Activated T-cell treated with anti-CD3 and anti-CD28 coated beads, Interleukin-2, amount 50 U/mL, for 24 hours (primary cell): Measurements from ENCODE around the gene CAMK4.
A peak's percentile ranks its signal among the peaks of the same experiment; 100 is the strongest.

ENCODE experiments used
- DNase-seq: peaks from one replicate; pipeline ENCODE4 v3.0.0-alpha.2; 2020
- H3K27ac Mint-ChIP-seq: 2 replicates; pipeline ENCODE4 v1.8.0; 2020; ENCODE audit warnings: mild to moderate bottlenecking, mixed read lengths
- H3K27me3 Mint-ChIP-seq: 2 replicates; pipeline ENCODE4 v1.8.0; 2020; ENCODE audit warnings: mixed read lengths
- H3K36me3 Mint-ChIP-seq: 2 replicates; pipeline ENCODE4 v1.8.0; 2020; ENCODE audit warnings: low read depth, mixed read lengths
- H3K4me1 Mint-ChIP-seq: 2 replicates; pipeline ENCODE4 v1.8.0; 2020; ENCODE audit warnings: low read depth, mixed read lengths
- H3K4me3 Mint-ChIP-seq: 2 replicates; pipeline ENCODE4 v1.8.0; 2020; ENCODE audit warnings: mild to moderate bottlenecking, moderate library complexity, mixed read lengths
- H3K9me3 Mint-ChIP-seq: 2 replicates; pipeline ENCODE4 v1.8.0; 2020; ENCODE audit warnings: mixed read lengths

Gene CAMK4

GRCh38 chr5:111488353-111488752 is 264.2 kb downstream of the CAMK4 start:
- Mint-ChIP-seq H3K9me3 (no peaks in the 10 kb centered on the region), H3K27me3 (no peaks in the 10 kb centered on the region), H3K4me3 (no peak overlapping the region), H3K27ac (no peak overlapping the region), H3K4me1 (peaks cover 11% of the 10 kb centered on the region), H3K36me3 (peaks cover 58% of the 10 kb centered on the region)
- DNase-seq: no peak

- H3K36me3 Mint-ChIP-seq: peaks cover 55% of the 10 kb centered on the region
- H3K4me3 Mint-ChIP-seq: no peak overlapping the region
- H3K4me1 Mint-ChIP-seq: peaks cover 8% of the 10 kb centered on the region
- H3K27ac Mint-ChIP-seq: peak overlapping the region; percentile 34
- H3K9me3 Mint-ChIP-seq: no peaks in the 10 kb centered on the region
- DNase-seq: no peak
- no peaks in the 10 kb centered on the region for H3K27me3 Mint-ChIP-seq
Measured at GRCh38 chr5:111493031-111493430, 268.8 kb downstream of the CAMK4 start.

- peaks cover 18% of the 10 kb centered on the region for H3K4me1 Mint-ChIP-seq
- no peak for DNase-seq
- H3K9me3 Mint-ChIP-seq: no peaks in the 10 kb centered on the region
- H3K36me3 Mint-ChIP-seq: peaks cover 65% of the 10 kb centered on the region
- H3K27ac Mint-ChIP-seq: peak overlapping the region; percentile 67
- H3K27me3 Mint-ChIP-seq: no peaks in the 10 kb centered on the region
- no peak overlapping the region for H3K4me3 Mint-ChIP-seq
Measured at GRCh38 chr5:111494355-111494999, 270.3 kb downstream of the CAMK4 start.

GRCh38 chr5:111495159-111495558 is 271.0 kb downstream of the CAMK4 start:
- Mint-ChIP-seq H3K27ac (peak overlapping the region; percentile 19), H3K36me3 (peaks cover 68% of the 10 kb centered on the region)

GRCh38 chr5:111498346-111498745 is 274.2 kb downstream of the CAMK4 start:
- Mint-ChIP-seq H3K9me3 (no peaks in the 10 kb centered on the region), H3K27me3 (no peaks in the 10 kb centered on the region), H3K4me1 (peaks cover 18% of the 10 kb centered on the region), H3K4me3 (no peak overlapping the region), H3K36me3 (peaks cover 77% of the 10 kb centered on the region), H3K27ac (peak overlapping the region; percentile 63)
- DNase-seq: no peak

More at GRCh38 chr5:111495159-111495558, 271.0 kb downstream of the CAMK4 start:
- H3K9me3 Mint-ChIP-seq: no peaks in the 10 kb centered on the region
- H3K27me3 Mint-ChIP-seq: no peaks in the 10 kb centered on the region
- no peak overlapping the region for H3K4me3 Mint-ChIP-seq
- DNase-seq: no peak
- peaks cover 18% of the 10 kb centered on the region for H3K4me1 Mint-ChIP-seq

- no peaks in the 10 kb centered on the region for H3K9me3 Mint-ChIP-seq
- no peaks in the 10 kb centered on the region for H3K27me3 Mint-ChIP-seq
- no peak overlapping the region for H3K4me3 Mint-ChIP-seq
- no peak overlapping the region for H3K27ac Mint-ChIP-seq
- DNase-seq: no peak
- H3K4me1 Mint-ChIP-seq: peaks cover 26% of the 10 kb centered on the region
- peaks cover 71% of the 10 kb centered on the region for H3K36me3 Mint-ChIP-seq
Measured at GRCh38 chr5:111502956-111503355, 278.8 kb downstream of the CAMK4 start.

GRCh38 chr5:111505096-111505495 is 280.9 kb downstream of the CAMK4 start:
- Mint-ChIP-seq H3K36me3 (peaks cover 51% of the 10 kb centered on the region), H3K4me1 (peaks cover 34% of the 10 kb centered on the region), H3K27ac (no peak overlapping the region), H3K4me3 (no peak overlapping the region), H3K9me3 (no peaks in the 10 kb centered on the region), H3K27me3 (no peaks in the 10 kb centered on the region)
- no peak for DNase-seq

- Mint-ChIP-seq H3K36me3 (peaks cover 46% of the 10 kb centered on the region), H3K27me3 (no peaks in the 10 kb centered on the region), H3K4me3 (no peak overlapping the region), H3K27ac (no peak overlapping the region), H3K4me1 (peaks cover 48% of the 10 kb centered on the region), H3K9me3 (no peaks in the 10 kb centered on the region)
- DNase-seq: no peak
Measured at GRCh38 chr5:111507276-111507675, 283.1 kb downstream of the CAMK4 start.

- Mint-ChIP-seq H3K4me1 (peaks cover 62% of the 10 kb centered on the region), H3K9me3 (no peaks in the 10 kb centered on the region), H3K27me3 (no peaks in the 10 kb centered on the region), H3K4me3 (peak overlapping the region; percentile 98), H3K27ac (no peak overlapping the region), H3K36me3 (peaks cover 38% of the 10 kb centered on the region)
- DNase-seq: no peak
Measured at GRCh38 chr5:111509119-111509518, 284.9 kb downstream of the CAMK4 start.

GRCh38 chr5:111511174-111511830 is 287.1 kb downstream of the CAMK4 start:
- Mint-ChIP-seq H3K27me3 (no peaks in the 10 kb centered on the region), H3K9me3 (no peaks in the 10 kb centered on the region), H3K27ac (peak overlapping the region; percentile 99), H3K4me3 (peak overlapping the region; percentile 98), H3K36me3 (peaks cover 26% of the 10 kb centered on the region), H3K4me1 (peaks cover 64% of the 10 kb centered on the region)
- DNase-seq: no peak

GRCh38 chr5:111511831-111512374 is 287.7 kb downstream of the CAMK4 start:
- peaks cover 61% of the 10 kb centered on the region for H3K4me1 Mint-ChIP-seq
- peaks cover 22% of the 10 kb centered on the region for H3K36me3 Mint-ChIP-seq
- DNase-seq: no peak
- no peaks in the 10 kb centered on the region for H3K9me3 Mint-ChIP-seq
- H3K27me3 Mint-ChIP-seq: no peaks in the 10 kb centered on the region
- peak overlapping the region; percentile 98 for H3K4me3 Mint-ChIP-seq
- peak overlapping the region; percentile 99 for H3K27ac Mint-ChIP-seq

GRCh38 chr5:111512375-111513130 is 288.4 kb downstream of the CAMK4 start, which contains the start of gene STARD4:
Gene STARD4 (minus strand): TSS chr5:111512535. CDS start chr5:111507433, 5,102 bp downstream.
- H3K27ac Mint-ChIP-seq: peak within 1 kb of the TSS; percentile 99
- peaks cover 56% of the 10 kb centered on the region for H3K4me1 Mint-ChIP-seq
- peak within 1 kb of the TSS; percentile 98 for H3K4me3 Mint-ChIP-seq
- peaks cover 17% of the 10 kb centered on the region for H3K36me3 Mint-ChIP-seq
- peak; percentile 95 for DNase-seq
- no peaks in the 10 kb centered on the region for H3K27me3 Mint-ChIP-seq
- H3K9me3 Mint-ChIP-seq: no peaks in the 10 kb centered on the region

GRCh38 chr5:111513131-111513520 is 288.9 kb downstream of the CAMK4 start:
- no peaks in the 10 kb centered on the region for H3K27me3 Mint-ChIP-seq
- H3K4me1 Mint-ChIP-seq: peaks cover 52% of the 10 kb centered on the region
- DNase-seq: no peak

GRCh38 chr5:111514087-111514486 is 289.9 kb downstream of the CAMK4 start:
- Mint-ChIP-seq H3K36me3 (peaks cover 17% of the 10 kb centered on the region), H3K4me1 (peaks cover 45% of the 10 kb centered on the region), H3K27ac (peak overlapping the region; percentile 8), H3K27me3 (no peaks in the 10 kb centered on the region), H3K4me3 (peak overlapping the region; percentile 4), H3K9me3 (no peaks in the 10 kb centered on the region)
- DNase-seq: no peak

More at GRCh38 chr5:111513131-111513520, 288.9 kb downstream of the CAMK4 start:
- Mint-ChIP-seq H3K27ac (peak overlapping the region; percentile 99), H3K9me3 (no peaks in the 10 kb centered on the region), H3K4me3 (peak overlapping the region; percentile 98), H3K36me3 (peaks cover 17% of the 10 kb centered on the region)
